GM21786 (cell line): ENCODE data around the gene PTPRM.

Experiments
- ATAC-seq: cut with Tn5 transposase; IDR thresholded peaks from one replicate; pipeline ENCODE4 v1.9.1; 2021; ENCODE audit not compliant: unreplicated experiment

PTPRM gene

GRCh38 chr18:8367217-8367988, 800.3 kb downstream of the PTPRM start:
- ATAC-seq, result no peak

DNA sequence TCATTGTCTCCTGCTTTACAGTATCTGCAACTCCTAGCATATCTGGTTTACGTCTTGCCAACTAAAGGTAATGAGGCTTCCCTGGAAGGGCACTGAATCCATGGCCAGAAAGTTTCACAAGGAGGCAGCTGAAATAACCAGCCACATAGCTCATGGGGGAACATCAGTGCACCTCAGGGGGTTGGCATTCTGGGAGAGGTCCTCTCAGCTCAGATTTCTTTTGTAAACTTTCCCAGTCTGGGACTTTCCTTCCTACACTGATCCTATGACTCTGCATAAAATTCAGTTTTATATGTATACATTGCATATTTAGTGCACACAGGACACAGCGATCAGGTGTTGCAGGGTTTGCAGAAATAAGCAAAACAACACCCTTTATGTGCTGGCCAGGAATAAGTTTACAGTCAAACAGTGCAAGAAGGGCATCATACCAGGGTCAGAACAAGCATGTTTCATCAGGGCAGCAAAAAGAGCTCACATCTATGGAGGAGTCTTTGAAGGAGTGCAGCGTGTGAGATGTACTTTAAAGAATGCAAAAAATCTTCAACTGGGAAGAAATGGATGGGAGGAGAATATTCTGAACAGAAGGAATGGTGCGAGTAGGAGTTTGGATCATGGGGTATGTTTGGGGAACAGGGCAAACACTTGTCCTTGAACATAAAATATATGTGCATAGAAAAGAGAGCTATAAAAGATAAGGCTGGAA, 801.5 kb downstream of the PTPRM start:
- no peak for ATAC-seq

DNA sequence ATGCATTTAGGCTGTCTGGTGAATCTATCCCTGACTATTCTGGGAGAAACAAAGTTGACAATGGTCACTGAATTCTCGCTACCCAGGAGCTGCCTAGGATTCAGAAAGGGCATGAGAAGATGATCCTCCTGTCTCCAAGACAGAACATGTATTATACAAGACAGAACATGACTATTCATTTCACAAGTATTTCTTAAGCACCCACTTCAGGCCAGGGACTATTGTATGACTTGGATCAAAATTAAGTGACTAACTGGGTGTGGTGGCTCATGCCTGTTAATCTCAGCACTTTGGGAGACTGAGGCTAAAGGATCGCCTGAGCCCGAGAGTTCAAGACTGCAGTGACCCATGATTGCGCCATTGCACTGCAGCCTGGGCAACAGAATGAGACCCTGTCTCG, 806.4 kb downstream of the PTPRM start:
- no peak for ATAC-seq

GRCh38 chr18:8374676-8375075, 807.6 kb downstream of the PTPRM start:
- no peak for ATAC-seq

DNA sequence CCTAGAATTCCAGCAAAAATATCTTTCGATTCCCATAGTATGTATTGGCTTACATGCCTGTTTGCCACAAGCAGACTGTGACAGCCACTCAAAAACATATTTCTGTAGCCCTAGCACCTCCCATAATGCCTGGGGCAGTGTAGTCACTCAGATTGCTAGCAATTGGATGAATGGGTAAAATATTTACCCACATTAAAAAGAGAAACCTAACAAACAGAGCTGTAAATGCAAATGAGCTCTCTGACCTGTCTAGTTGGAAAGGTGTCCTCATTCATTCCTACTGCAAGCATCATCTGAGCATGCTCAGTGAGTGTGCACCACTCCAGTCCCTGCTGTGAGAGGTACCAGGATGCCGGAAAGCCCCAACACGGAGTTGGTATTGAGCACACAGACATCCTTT, 808.1 kb downstream of the PTPRM start:
- no peak for ATAC-seq

- ATAC-seq, result no peak
These were observed 809.0 kb downstream of the PTPRM start for GRCh38 chr18:8376113-8376512.

- no peak for ATAC-seq
These were observed 812.2 kb downstream of the PTPRM start for GRCh38 chr18:8379187-8379941.

GRCh38 chr18:8380006-8380405, 812.9 kb downstream of the PTPRM start:
- no peak for ATAC-seq

DNA sequence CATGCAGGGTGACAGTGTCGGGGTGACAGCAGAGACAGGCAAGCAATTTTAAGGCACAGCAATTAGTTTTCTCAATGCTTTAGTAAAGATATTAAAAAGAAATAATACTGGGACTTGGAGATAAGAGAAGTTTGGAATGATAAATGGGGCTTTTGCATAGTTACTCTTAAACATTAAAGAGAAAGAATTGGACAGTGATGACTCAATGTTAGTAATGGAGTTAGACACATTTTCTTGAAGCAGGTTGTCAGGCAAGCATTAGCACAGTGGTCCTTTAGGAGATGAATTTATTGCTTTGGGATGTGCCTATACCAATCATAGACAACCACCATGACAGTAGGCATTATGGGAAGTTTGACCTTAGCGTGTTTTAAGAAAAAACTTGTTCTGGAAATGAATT, 813.8 kb downstream of the PTPRM start:
- ATAC-seq, result no peak

DNA sequence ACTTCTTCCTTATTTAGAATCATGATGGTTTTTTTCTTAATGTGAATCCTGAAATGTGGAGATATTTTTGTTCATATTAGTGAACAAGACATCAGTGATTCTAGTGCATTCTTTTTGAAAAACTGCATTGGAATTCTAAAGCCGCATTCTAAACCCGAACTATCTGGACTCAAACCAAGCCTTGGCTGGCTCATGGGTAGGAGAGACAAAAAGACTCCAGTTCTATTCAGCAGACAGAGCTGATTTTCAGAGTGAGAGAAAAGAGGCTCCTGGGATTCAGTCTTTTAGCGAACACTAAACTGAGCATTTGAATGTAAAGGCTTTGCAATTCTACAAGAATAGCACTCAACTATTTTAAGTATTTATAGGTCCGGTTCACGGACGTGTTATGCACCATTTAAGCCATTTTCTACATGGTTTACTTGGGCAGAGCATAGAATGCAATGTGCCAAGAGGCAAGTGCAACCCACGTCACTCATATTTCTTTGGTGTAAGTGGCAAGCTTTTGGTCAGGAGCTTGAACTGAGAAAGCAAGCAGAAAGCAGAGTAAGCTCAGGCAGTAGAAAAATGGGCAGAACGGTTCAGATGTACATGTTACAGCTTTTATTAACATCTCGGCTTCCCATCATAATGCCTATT, 814.8 kb downstream of the PTPRM start:
- ATAC-seq, result no peak

DNA sequence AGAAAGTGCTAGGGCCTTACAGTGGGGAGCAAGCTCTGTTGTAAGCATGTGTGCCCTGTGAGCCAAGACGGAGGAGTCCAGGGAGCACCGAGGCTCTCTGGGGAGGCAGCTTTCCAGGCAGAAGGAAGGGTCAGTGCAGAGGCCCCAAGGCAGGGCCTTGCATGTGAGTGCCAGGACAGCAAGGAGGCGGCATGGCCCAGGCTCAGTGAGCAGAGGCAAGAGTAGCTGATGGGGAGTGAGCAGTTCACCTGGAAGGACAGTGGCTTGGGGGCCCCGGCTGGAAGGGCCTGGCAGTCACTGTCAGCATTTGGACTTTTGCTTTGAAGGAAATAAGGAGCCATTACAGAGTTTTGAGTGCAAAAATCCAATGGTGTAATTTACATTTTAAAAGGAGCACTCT, 818.3 kb downstream of the PTPRM start:
- ATAC-seq, result no peak

- ATAC-seq, result no peak
These were observed 819.7 kb downstream of the PTPRM start for GRCh38 chr18:8386669-8387380.

DNA sequence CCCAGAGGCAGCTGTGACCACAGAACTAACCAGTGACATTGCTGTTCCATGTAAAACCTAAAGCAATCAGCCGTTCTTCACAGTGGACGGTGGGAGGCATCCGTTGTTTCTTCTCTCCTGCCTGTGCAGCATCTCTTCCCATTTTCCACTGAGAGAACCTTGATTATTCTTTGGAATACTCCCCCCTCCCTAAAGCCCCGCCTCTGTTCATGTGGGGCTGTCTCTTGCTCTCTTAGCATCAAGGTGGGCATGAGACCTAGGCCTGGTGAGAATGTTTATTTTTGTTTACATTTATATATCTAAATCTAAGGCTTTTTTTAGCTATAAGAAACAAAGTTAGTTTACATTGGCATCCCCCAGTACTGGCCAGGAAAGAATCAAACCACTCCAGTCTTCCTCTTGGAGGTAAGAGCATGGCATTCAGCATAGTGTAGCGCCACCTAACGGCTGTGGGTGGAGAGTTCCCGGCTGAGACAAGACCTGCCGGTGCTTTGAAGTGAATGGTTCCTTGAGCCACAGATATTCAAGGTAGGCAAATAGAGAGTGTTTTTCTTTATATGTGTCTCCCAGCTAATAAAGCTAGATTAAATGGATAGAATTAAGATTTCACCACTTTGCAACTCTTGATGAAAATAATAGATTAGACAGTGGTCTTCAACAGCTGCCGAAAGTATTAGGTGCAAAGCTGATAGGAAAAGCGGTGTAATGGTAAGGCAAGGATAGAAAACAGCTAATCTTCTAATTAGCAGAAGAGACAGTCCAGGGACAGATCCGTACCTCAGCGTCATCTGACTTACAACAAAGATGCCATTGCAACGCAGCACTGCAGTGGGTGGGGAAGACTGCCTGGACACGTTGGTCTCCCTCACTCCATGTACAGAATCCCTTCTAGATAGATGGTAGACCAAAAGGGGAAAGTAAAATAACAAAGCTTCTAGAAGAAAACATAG, 822.5 kb downstream of the PTPRM start:
- ATAC-seq, result no peak

- ATAC-seq, result no peak
These were observed 824.0 kb downstream of the PTPRM start for GRCh38 chr18:8391068-8391467.

DNA sequence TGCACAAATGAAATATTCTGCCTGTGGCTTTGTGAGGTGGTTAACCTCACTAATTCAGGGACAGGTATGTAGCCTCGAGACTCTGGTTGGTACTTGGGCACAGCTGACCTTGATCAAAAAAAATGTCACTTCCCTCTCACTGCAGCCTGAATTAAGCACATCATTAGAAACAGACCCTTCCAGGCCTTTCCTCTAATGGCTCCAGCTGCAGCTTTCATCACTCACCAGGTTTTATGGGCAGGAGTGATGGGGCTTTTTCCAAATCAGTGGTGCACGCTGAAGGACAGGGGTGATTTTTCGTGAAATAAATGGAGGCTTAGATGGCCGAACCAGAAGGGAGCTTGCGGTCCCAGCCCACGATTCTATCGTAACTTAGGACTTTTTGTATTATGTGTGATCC, 829.1 kb downstream of the PTPRM start:
- no peak for ATAC-seq

DNA sequence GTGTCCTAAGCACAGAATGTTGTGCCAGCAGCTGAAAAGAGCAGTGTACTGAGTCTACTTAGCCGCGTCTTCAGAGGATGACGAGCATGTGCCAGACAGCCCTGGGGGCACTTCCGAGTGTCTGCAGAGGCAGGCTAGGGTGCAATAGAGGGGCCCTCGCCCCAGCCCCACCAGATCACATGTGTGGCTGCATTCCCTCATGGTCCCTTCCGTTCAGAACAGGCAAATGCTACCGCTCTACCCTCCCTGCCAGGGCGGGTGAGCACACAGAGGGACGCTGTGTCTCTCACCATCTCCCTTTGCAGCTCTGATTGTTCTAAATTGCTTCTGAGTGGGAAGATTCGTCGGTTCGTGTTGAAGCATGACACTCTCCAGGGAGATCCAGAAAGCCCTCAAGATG, 829.9 kb downstream of the PTPRM start:
- no peak for ATAC-seq

DNA sequence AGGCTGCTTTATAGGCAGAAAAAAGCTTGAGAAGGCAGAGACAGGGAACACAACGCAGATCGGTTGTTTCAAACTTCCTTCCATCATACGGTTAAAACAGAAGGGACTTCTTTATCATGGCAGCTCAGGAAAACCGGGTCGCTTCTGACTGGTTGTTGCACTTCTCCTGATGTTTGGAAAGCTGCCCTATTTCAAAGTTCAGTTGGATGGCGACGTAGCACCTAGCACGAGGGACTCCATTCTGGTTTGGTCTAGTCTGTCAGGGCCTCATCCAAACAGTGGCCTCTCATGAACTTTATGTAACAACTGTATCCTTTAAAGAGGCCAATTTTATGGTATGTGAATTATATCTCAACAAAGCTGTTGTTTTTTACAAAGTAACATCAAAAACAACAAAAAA, 832.0 kb downstream of the PTPRM start:
- ATAC-seq, result no peak

GRCh38 chr18:8400193-8400752, 833.2 kb downstream of the PTPRM start:
- no peak for ATAC-seq

- ATAC-seq, result no peak
These were observed 833.7 kb downstream of the PTPRM start for GRCh38 chr18:8400825-8401224.
